Ectodermal cell (in vitro differentiated cells): ENCODE data around the gene INTS1.

Source experiments
- H3K27ac ChIP-seq: 2 replicates; pipeline ENCODE4 v1.7.0; 2013; ENCODE audit warnings: mild to moderate bottlenecking, low read depth, low read length; ENCODE audit not compliant: insufficient read depth, poor library complexity, severe bottlenecking
- H3K27me3 ChIP-seq: 2 replicates; pipeline ENCODE4 v1.7.0; 2013; ENCODE audit warnings: mild to moderate bottlenecking, low read length; ENCODE audit not compliant: insufficient read depth, control insufficient read depth, poor library complexity, severe bottlenecking
- H3K36me3 ChIP-seq: one replicate; pipeline ENCODE4 v1.7.0; 2013; ENCODE audit warnings: low read length; ENCODE audit not compliant: control insufficient read depth, insufficient read depth
- H3K4me1 ChIP-seq: one replicate; pipeline ENCODE4 v1.7.0; 2013; ENCODE audit warnings: low read length; ENCODE audit not compliant: control insufficient read depth, insufficient read depth
- H3K4me3 ChIP-seq: 2 replicates; pipeline ENCODE4 v1.7.0; 2013; ENCODE audit warnings: low read depth, low read length, control low read depth; ENCODE audit not compliant: insufficient read depth
- H3K9me3 ChIP-seq: 2 replicates; pipeline ENCODE4 v1.7.0; 2013; ENCODE audit warnings: mild to moderate bottlenecking, low read length, moderate library complexity; ENCODE audit not compliant: control insufficient read depth
- WGBS, 2 experiments: methylation state at CpG; one replicate each; pipeline ENCODE4 v1.1.7; 2013; ENCODE audit warnings: missing lambda C conversion rate in 2 of 2; 5-methylcytosine and 5-hydroxymethylcytosine counted together

The INTS1 gene

DNA sequence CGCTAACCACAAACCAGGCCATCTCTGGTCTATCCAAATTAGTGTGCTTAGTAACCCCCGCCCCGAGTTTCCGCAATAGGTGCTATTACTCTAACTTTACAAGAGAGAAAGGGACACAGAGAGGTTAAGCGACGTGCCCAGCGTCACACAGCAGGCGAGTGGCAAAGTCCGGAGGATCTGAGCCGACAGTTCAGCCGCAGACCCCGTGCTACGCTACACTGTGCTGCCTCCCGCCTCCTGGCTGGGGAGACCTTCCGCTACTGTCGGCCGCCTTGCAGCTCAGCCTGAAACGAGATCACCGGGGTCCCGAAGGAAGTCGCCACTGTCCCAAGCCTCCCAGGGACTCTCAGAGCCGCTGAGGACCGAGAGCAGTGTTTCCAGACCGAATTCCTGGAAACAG lies 799 bp downstream of the INTS1 start:
- H3K27ac ChIP-seq, result peak overlapping the region; percentile 44
- no peaks in the 10 kb centered on the region for H3K9me3 ChIP-seq
- peaks cover 9% of the 10 kb centered on the region for H3K4me1 ChIP-seq
- H3K4me3 ChIP-seq, result peak overlapping the region; percentile 94
- H3K36me3 ChIP-seq, result peaks cover 15% of the 10 kb centered on the region
- WGBS, 2 experiments, result 35 to 37% methylated on average over 24 of the region's 24 CpGs
- H3K27me3 ChIP-seq, result no peaks in the 10 kb centered on the region

DNA sequence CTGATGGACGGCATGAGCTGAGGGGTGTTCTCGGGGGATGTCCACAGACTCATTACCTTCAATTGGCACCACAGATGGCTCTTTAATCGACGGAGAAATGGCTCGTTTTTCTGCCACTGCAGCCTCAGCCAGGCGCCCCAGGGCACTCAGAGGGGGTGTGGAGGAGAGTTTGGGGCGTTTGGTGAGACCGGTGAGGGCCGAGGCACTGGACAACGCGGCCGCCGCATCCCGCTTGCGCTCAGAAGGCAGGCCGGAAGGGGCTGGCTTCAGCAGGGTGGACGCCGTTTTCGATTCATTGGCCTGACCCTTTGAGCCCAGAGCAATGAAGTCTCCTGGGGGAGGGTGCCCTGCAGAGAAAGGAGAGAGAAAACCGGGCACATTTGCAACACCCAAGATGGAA lies 1.3 kb downstream of the INTS1 start:
- Histone ChIP-seq H3K4me1 (peaks cover 9% of the 10 kb centered on the region), H3K27ac (no peak overlapping the region), H3K36me3 (peaks cover 15% of the 10 kb centered on the region), H3K4me3 (peak overlapping the region; percentile 94), H3K27me3 (no peaks in the 10 kb centered on the region), H3K9me3 (no peaks in the 10 kb centered on the region)
- 91 to 92% methylated on average over 20 of the region's 20 CpGs for WGBS, 2 experiments

DNA sequence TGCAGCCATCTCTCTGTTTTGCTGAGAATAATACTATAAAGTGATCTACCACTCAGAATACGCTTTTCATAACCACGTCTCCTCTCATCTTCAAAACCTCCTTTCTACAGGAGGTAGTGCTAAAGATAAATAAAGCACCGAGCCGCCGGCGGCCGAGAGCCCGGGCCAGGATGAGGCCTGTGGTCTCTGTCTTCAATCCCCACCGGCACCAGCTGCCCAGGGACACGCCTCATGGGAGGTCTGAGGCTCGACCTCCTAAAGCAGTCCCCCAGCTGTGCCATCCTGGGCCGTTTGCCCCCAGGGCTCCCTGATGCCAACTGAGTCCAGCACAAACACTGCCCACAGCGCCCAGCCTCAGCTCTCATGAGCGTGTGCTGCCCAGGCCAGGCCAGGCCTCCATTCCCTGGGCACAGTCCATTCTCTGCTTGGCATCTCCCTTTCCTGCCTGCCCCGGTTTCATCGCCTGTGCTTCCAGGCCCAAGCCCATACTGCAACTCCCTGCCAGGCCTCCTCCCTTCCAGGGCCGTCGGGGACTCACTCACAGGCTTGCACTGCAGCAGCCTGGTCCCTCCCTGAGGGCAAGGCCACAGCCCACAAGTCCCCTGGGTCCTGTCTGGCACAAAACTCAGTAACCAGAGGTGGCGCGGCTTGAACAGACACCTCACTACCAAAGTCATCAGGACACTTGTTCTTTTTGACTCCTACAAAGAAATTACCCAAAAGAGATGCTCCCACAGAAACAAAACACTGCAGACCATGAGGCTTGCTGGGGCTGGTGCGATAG lies 2.5 kb downstream of the INTS1 start:
- Histone ChIP-seq H3K27ac (no peak overlapping the region), H3K36me3 (peaks cover 15% of the 10 kb centered on the region), H3K4me1 (peaks cover 9% of the 10 kb centered on the region), H3K9me3 (no peaks in the 10 kb centered on the region), H3K4me3 (no peak overlapping the region), H3K27me3 (no peaks in the 10 kb centered on the region)
- WGBS, 2 experiments, result 93 to 97% methylated on average over 21 of the region's 21 CpGs

DNA sequence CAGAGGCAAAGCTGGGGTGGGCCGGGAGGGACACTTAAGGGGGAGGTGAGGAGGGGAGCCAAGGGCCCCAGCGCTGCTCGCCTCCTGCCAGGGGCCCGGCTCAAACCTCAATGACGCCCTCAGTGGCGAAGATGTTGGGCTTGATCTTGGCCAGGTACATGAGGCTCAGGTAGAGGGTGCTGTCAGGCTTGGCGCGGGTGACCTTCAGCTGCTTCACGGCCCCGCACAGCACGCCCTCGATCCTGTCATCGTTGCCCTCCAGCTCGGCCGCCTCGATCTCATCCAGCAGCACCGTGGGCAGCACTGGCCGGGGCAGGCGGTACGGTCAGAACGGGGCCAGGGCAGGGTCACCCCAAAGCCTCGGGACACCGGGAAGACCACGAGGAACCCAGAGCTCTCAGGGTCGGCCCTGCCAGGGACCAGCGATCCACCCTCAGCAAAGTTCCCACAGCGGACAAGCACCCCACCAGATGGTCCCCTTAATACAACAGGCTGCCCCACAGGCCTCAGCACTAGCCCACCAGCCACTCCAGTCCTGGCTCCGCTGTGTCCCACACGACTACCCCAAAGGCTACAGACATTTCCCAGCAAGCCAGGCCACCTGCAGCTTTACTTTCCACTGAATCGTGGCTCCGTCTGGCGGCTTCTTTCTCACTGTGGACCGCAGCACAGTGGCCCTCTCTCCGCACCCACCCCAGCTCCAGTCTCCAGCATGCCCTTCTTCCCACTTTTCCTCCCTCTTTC lies 4.0 kb downstream of the INTS1 start:
- 96% methylated on average over 34 of the region's 34 CpGs for WGBS, 2 experiments
- H3K4me3 ChIP-seq, result no peak overlapping the region
- H3K27me3 ChIP-seq, result no peaks in the 10 kb centered on the region
- H3K36me3 ChIP-seq, result peaks cover 15% of the 10 kb centered on the region
- H3K4me1 ChIP-seq, result peaks cover 9% of the 10 kb centered on the region
- no peak overlapping the region for H3K27ac ChIP-seq
- H3K9me3 ChIP-seq, result no peaks in the 10 kb centered on the region

DNA sequence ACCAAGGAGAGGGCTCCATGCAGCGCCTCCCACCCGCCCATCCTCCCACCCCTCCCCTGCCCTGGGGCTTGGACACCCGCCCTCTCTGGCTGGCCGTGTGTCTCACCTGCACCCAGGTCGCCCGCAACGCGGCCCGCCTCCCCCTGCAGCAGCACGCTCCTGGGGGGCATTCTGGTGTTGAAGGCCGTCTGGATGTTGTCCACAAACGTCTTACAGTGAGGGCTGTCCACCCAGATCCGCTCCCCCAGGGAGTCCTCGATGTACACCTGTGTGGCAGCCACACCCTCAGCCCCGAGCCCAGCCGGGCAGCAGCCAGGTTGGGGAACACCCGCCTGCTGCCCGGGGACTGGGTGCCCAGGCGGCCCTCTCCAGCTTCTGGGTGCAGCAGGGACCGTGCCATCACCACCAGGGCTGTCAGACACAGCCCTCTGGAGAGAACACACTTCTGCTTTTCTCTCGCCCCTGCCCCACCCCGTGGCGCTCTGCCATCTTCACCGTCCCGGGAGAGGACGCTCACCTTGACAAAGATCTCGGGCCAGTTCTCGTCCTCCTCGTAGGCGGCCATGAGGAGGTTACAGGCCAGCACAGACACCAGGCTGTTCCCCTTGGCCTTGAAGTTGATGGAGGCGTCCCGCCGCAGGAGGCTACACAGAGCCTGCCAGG lies 4.7 kb downstream of the INTS1 start:
- 96 to 97% methylated on average over 32 to 33 of the region's 33 CpGs for WGBS, 2 experiments
- Histone ChIP-seq H3K9me3 (no peaks in the 10 kb centered on the region), H3K4me1 (peaks cover 9% of the 10 kb centered on the region), H3K36me3 (peaks cover 16% of the 10 kb centered on the region), H3K27ac (no peak overlapping the region), H3K4me3 (no peak overlapping the region), H3K27me3 (no peaks in the 10 kb centered on the region)

DNA sequence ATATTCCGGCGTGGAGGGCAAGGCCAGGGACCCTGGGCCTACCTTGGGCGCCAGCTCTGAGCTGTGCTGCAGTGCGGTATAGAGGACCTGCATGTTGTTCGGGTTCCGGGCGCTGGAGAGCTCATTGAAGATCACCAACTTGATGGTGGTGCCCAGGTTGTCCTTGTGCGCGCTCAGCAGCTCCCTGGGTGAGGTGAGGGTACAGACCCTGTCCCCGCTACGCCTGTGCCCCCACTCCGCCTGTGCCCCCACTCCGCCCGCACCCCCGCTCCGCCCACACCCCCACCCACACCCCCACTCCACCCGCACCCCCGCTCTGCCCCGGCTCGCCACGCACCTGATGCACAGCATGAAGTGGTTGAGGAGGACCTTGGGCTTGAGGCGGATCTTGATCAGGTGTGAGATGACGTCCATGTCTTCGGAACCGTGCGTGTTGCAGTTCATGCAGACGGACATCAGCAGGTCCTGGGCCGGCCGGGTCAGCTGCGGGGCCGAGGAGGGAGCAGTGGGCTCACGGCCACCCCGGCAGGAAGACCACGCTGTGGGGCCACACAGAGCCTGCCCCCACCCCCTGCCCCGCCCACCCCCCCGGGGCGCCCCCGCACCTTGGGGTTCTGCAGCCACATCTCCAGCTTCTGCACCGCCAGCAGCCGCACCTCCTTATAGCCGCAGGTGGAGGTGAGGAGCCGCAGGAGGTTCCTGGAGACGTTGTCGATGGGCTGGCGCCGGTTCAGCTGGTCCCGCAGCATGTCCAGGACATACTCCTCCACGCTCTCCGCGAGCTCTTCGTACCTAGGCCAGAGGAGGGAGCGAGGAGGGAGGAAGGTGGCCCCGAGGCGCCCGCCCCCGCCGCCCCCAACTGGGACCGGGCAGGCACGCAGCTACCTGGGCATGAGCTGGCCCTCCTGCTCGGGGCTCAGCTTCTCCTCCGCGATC lies 5.6 kb downstream of the INTS1 start:
- WGBS, 2 experiments, result 96% methylated on average over 55 to 58 of the region's 62 CpGs
- H3K9me3 ChIP-seq, result no peaks in the 10 kb centered on the region
- no peaks in the 10 kb centered on the region for H3K27me3 ChIP-seq
- H3K27ac ChIP-seq, result no peak overlapping the region
- H3K36me3 ChIP-seq, result peaks cover 22% of the 10 kb centered on the region
- no peak overlapping the region for H3K4me3 ChIP-seq
- peaks cover 9% of the 10 kb centered on the region for H3K4me1 ChIP-seq

DNA sequence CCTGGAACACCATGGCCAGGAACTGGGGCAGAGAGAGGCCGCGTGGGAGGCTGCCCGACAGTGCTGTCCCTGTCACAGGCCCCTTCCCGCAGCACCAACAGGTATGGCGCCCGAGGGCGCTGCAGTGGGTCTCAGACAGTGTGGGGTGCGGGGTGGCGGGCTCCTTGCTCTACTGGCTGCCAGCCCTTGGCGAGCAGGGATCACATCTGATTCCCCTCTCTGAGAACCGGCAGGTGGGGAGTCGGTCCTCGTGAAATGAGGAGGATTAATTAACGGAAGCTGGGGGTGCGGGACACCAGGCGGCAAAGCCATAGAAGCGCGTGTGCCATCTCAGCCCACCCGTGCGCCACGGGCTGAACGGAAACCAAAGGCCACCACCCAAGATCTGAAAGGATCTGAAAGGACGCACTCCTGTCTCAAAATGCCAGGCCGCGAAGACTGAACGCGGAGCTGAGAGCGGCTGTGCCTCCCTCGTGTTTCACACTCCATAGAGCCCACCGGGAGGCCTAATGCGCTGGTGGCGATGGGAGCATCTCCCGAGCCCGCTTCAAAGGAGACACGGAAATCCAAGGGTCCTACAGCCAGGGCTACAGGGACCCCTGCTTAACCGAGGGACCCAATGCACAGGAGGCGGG lies 6.8 kb downstream of the INTS1 start:
- Histone ChIP-seq H3K36me3 (peaks cover 17% of the 10 kb centered on the region), H3K27me3 (no peaks in the 10 kb centered on the region)
- WGBS, 2 experiments, result 93 to 95% methylated on average over 37 of the region's 37 CpGs

DNA sequence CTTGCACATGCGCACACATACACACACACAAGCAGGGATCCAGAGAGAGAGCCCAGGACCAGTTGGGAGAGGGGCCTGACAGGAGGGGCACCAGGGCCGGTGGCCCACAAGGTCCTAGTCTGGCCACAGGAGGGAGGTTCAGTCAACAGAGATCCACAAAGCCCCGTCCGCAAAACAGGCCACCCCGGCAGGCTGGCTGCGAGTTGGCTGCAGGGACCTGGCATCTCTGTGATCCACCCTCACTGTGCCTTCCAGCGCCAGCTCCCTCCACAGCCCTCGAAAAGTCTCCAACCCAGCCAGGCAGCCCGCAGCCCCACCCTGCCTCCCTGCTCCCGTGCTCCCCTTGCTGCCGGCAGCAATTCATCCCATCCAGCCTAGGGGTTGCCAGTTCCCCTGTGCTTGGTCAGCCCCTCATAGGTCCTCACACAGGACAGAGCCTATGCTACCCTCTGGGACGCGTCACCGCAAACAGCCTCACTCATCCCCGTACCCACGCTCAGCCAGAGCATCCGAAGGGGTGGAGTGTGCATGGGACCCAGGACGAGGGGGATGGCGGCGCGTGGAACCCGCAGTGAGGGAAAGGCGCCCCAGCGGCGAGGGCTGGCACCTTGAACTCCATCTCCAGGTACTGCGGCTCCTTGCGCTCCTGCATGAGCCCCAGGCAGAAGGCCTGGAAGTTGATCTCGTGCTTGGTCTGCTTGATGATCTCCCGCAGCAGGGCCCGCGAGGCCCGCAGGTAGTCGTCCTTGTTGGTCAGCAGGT lies 7.5 kb downstream of the INTS1 start:
- H3K36me3 ChIP-seq, result peaks cover 19% of the 10 kb centered on the region
- H3K4me1 ChIP-seq, result no peaks in the 10 kb centered on the region
- H3K27me3 ChIP-seq, result no peaks in the 10 kb centered on the region
- no peaks in the 10 kb centered on the region for H3K9me3 ChIP-seq
- no peak overlapping the region for H3K4me3 ChIP-seq
- 94 to 95% methylated on average over 33 of the region's 33 CpGs for WGBS, 2 experiments
- no peak overlapping the region for H3K27ac ChIP-seq

More for the DNA sequence above, 6.8 kb downstream of the INTS1 start:
- Histone ChIP-seq H3K9me3 (no peaks in the 10 kb centered on the region), H3K27ac (no peak overlapping the region), H3K4me1 (no peaks in the 10 kb centered on the region), H3K4me3 (no peak overlapping the region)
